ENCODE data around the gene PARD3B. TPM values are rescaled to one million over a fixed set of nuclear protein-coding genes. Genes with fewer than 3 reads are reported as not detected.

The PARD3B gene
- total RNA-seq, 1 experiment from 2014 or later: 3.9 TPM

DNA sequence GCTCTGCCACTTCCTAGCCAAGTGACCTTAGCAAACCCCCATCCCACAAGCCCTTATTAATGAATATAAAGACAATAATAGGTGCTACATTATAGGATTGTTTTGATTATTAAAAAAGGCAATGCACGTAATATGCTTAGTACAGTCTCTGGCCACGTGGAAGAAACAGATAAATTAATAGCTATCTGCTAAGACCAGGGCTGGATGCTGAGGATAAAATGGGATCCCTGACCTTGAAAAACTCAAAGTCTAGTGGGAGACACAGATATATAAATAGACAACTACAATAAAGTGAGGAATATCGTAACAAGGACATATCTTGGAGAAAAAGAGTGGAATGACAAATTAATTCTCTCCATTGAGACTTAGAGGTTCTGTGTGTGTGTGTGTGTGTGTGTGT, 29.9 kb upstream of the PARD3B start:
- H3K4me2 ChIP-seq (ENCODE audit: low read length): no peak overlapping the region
- H3K79me2 ChIP-seq (ENCODE audit: low read length): no peaks in the 10 kb centered on the region
- H3K9ac ChIP-seq (ENCODE audit: low read length): no peak overlapping the region
- no peak for DNase-seq
- intact Hi-C loops (cut with micrococcal nuclease): no loop called here
- no peaks in the 10 kb centered on the region for H3K9me2 ChIP-seq (replicated peaks; ENCODE audit: low read length)
- no peaks in the 10 kb centered on the region for H3K4me1 ChIP-seq (ENCODE audit: insufficient read depth, low read length)
- no peaks in the 10 kb centered on the region for H4K20me1 ChIP-seq (ENCODE audit: low read length)
- no peak overlapping the region for H2AFZ ChIP-seq (ENCODE audit: low read length)
- no peak overlapping the region for H3K27ac ChIP-seq (ENCODE audit: low read length)
- TF ChIP-seq EZH2 (IDR thresholded peaks at IDR 0.05; ENCODE audit: low read length, unreplicated experiment): no peak
- TF ChIP-seq, protein P1, sequence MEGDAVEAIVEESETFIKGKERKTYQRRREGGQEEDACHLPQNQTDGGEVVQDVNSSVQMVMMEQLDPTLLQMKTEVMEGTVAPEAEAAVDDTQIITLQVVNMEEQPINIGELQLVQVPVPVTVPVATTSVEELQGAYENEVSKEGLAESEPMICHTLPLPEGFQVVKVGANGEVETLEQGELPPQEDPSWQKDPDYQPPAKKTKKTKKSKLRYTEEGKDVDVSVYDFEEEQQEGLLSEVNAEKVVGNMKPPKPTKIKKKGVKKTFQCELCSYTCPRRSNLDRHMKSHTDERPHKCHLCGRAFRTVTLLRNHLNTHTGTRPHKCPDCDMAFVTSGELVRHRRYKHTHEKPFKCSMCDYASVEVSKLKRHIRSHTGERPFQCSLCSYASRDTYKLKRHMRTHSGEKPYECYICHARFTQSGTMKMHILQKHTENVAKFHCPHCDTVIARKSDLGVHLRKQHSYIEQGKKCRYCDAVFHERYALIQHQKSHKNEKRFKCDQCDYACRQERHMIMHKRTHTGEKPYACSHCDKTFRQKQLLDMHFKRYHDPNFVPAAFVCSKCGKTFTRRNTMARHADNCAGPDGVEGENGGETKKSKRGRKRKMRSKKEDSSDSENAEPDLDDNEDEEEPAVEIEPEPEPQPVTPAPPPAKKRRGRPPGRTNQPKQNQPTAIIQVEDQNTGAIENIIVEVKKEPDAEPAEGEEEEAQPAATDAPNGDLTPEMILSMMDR (conservative IDR thresholded peaks at IDR 0.05; ENCODE audit: low read depth, low read length): no peak
- no peak for TF ChIP-seq EZH2phosphoT487 (IDR thresholded peaks at IDR 0.05; ENCODE audit: borderline replicate concordance, low read length)
- no peaks in the 10 kb centered on the region for H3K9me3 ChIP-seq (ENCODE audit: low read length)
- BruUV-seq (replicated peaks): no TSS peak
- no peaks in the 10 kb centered on the region for H3F3A ChIP-seq (ENCODE audit: low read length, unreplicated experiment)
- ChIA-PET CTCF (no interaction called here), POLR2A (ENCODE audit: unreplicated experiment) (no interaction called here)
- H3K4me3 ChIP-seq (ENCODE audit: low read length): no peak overlapping the region
- H3K36me3 ChIP-seq (ENCODE audit: low read depth, low read length): no peaks in the 10 kb centered on the region
- no peaks in the 10 kb centered on the region for H3K27me3 ChIP-seq (ENCODE audit: low read length)
- ATAC-seq: no peak

DNA sequence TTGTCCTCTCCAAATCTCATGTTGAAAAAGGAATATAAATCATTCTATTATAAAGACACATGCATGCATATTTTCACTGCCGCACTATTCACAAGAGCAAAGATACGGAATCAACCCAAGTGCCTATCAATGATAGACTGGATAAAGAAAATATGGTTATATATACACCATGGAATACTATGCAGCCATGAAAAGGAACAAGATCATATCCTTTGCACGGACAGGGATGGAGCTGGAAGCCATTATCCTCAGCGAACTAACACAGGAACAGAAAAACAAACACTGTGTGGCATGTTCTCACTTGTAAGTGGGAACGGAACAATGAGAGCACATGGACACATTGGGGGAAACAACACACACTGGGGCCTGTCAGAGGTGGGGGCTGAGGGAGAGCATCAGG, 28.1 kb upstream of the PARD3B start:
- DNase-seq (no peak), ATAC-seq (no peak)
- Histone ChIP-seq H3K79me2 (ENCODE audit: low read length) (no peaks in the 10 kb centered on the region), H3F3A (ENCODE audit: low read length, unreplicated experiment) (no peaks in the 10 kb centered on the region), H3K9me3 (ENCODE audit: low read length) (no peaks in the 10 kb centered on the region), H3K4me2 (ENCODE audit: low read length) (no peak overlapping the region), H3K27me3 (ENCODE audit: low read length) (no peaks in the 10 kb centered on the region), H3K27ac (ENCODE audit: low read length) (no peak overlapping the region), H3K9me2 (replicated peaks; ENCODE audit: low read length) (no peaks in the 10 kb centered on the region), H3K4me1 (ENCODE audit: insufficient read depth, low read length) (no peaks in the 10 kb centered on the region), H3K36me3 (ENCODE audit: low read depth, low read length) (no peaks in the 10 kb centered on the region), H3K4me3 (ENCODE audit: low read length) (no peak overlapping the region), H2AFZ (ENCODE audit: low read length) (no peak overlapping the region), H3K9ac (ENCODE audit: low read length) (no peak overlapping the region), H4K20me1 (ENCODE audit: low read length) (no peaks in the 10 kb centered on the region)
- POLR2A ChIA-PET (ENCODE audit: unreplicated experiment): no interaction called here
- CTCF ChIA-PET: no interaction called here
- intact Hi-C loops (cut with micrococcal nuclease): no loop called here
- BruUV-seq (replicated peaks): no TSS peak
- TF ChIP-seq, protein P1 (conservative IDR thresholded peaks at IDR 0.05; ENCODE audit: low read depth, low read length): no peak
- no peak for TF ChIP-seq EZH2 (IDR thresholded peaks at IDR 0.05; ENCODE audit: low read length, unreplicated experiment)
- TF ChIP-seq EZH2phosphoT487 (IDR thresholded peaks at IDR 0.05; ENCODE audit: borderline replicate concordance, low read length): no peak

DNA sequence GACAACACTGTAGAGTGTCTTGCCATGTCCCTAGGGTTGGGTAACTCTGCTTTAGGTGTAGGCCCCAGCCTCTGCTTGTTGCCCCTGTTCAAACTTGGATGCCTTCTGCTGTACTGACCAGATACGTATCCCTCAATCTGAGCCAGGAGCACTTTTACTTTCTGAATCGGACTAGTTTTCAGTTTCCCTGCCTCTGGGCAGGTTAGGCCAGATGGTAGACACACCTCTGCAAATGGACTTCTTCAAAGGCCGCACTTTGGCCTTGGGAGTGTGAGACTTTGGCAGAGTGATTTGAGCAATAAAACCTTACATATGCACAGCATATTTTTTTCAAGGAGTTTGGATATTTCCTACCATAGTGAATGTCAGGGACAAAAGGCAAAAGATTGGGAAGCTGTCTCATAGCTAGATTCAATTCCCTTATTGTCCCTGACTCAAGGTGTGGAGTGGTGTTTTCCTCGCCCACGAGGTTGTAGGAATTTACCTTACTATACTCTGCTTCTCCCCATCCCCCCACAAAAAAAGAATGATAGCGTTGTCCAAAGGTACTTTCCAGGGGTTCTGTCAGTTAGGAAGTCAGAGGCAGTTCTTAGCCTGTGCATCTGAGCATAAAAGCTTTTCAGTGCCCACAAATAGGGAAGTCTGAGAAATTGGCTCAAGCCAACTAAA, 15.3 kb upstream of the PARD3B start:
- intact Hi-C loops (cut with micrococcal nuclease): loop anchor here (5.0 to 10.0 kb wide), 2 partner anchors 203 to 315 kb away; no protein-coding TSS in a partner anchor
- Histone ChIP-seq H3K4me2 (ENCODE audit: low read length) (no peak overlapping the region), H3F3A (ENCODE audit: low read length, unreplicated experiment) (no peaks in the 10 kb centered on the region), H3K4me1 (ENCODE audit: insufficient read depth, low read length) (peaks cover 21% of the 10 kb centered on the region), H3K4me3 (ENCODE audit: low read length) (no peak overlapping the region), H3K27ac (ENCODE audit: low read length) (no peak overlapping the region), H4K20me1 (ENCODE audit: low read length) (no peaks in the 10 kb centered on the region), H2AFZ (ENCODE audit: low read length) (no peak overlapping the region), H3K9ac (ENCODE audit: low read length) (no peak overlapping the region), H3K9me2 (replicated peaks; ENCODE audit: low read length) (no peaks in the 10 kb centered on the region), H3K9me3 (ENCODE audit: low read length) (no peaks in the 10 kb centered on the region), H3K79me2 (ENCODE audit: low read length) (no peaks in the 10 kb centered on the region), H3K36me3 (ENCODE audit: low read depth, low read length) (no peaks in the 10 kb centered on the region), H3K27me3 (ENCODE audit: low read length) (no peaks in the 10 kb centered on the region)
- BruUV-seq (replicated peaks): no TSS peak
- no peak for ATAC-seq
- TF ChIP-seq EZH2phosphoT487 (IDR thresholded peaks at IDR 0.05; ENCODE audit: borderline replicate concordance, low read length) (no peak), EZH2 (IDR thresholded peaks at IDR 0.05; ENCODE audit: low read length, unreplicated experiment) (no peak)
- TF ChIP-seq, protein P1 (conservative IDR thresholded peaks at IDR 0.05; ENCODE audit: low read depth, low read length): no peak
- ChIA-PET CTCF (no interaction called here), POLR2A (ENCODE audit: unreplicated experiment) (interaction anchor here (0.6 kb wide), 1 partner anchor 38 kb away, joined by 3 read pairs; no protein-coding TSS in a partner anchor)
- DNase-seq: no peak

Data from PC-3 (cell line).